ENCODE data around the gene LFNG.

Gene LFNG

DNA sequence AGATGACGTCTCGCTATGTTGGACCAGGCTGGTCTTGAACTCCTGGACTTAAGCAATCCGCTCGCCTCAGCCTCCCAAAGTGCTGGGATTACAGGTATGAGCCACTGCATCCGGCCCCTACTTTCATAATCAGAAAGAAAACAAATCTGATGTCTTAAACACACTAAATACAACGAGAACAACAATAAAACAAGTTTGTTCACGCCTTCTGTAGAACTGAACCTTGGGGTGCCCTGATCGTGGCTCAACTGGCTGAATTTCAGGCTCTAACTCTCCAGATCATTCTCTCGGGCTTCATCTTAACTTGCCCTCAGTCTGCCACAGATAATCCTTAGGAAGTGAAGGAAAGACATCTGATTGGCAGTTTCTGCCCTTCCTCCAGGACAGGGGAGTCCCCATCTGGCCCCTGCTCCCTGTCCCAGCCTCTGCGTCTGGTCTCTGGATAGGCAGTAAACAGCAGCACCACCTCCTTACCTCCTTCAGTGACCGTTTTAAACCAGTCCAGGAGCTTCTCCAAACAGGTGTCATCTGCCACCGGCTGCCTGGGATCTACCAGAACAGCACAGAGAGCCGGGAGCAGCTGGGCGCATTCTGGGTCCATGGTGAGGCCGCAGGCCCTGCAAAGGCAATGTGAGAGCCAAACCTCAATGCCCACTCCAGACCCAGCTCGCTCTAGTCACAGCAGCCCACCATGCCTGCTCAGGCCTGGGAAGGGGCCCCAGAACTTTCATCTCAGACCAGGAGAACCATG lies 34.4 kb downstream of the LFNG start:
- Histone ChIP-seq H3K36me3 (ENCODE audit: low read depth) (peaks cover 26% of the 10 kb centered on the region), H3K27ac (ENCODE audit: poor library complexity, severe bottlenecking) (peak overlapping the region; percentile 79), H3K4me3 (ENCODE audit: severe bottlenecking) (peak overlapping the region; percentile 81), H3K9me3 (ENCODE audit: severe bottlenecking) (no peaks in the 10 kb centered on the region), H3K27me3 (ENCODE audit: insufficient read depth, poor library complexity, severe bottlenecking) (no peaks in the 10 kb centered on the region), H3K4me1 (ENCODE audit: insufficient read depth, poor library complexity, severe bottlenecking) (peaks cover 4% of the 10 kb centered on the region)
- DNase-seq (ENCODE audit: low spot score), result no peak
- ATAC-seq (ENCODE audit: low read depth), result peak; percentile 30
- TF ChIP-seq, protein P1, sequence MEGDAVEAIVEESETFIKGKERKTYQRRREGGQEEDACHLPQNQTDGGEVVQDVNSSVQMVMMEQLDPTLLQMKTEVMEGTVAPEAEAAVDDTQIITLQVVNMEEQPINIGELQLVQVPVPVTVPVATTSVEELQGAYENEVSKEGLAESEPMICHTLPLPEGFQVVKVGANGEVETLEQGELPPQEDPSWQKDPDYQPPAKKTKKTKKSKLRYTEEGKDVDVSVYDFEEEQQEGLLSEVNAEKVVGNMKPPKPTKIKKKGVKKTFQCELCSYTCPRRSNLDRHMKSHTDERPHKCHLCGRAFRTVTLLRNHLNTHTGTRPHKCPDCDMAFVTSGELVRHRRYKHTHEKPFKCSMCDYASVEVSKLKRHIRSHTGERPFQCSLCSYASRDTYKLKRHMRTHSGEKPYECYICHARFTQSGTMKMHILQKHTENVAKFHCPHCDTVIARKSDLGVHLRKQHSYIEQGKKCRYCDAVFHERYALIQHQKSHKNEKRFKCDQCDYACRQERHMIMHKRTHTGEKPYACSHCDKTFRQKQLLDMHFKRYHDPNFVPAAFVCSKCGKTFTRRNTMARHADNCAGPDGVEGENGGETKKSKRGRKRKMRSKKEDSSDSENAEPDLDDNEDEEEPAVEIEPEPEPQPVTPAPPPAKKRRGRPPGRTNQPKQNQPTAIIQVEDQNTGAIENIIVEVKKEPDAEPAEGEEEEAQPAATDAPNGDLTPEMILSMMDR (IDR thresholded peaks at IDR 0.05; ENCODE audit: poor library complexity, severe bottlenecking), result no peak

DNA sequence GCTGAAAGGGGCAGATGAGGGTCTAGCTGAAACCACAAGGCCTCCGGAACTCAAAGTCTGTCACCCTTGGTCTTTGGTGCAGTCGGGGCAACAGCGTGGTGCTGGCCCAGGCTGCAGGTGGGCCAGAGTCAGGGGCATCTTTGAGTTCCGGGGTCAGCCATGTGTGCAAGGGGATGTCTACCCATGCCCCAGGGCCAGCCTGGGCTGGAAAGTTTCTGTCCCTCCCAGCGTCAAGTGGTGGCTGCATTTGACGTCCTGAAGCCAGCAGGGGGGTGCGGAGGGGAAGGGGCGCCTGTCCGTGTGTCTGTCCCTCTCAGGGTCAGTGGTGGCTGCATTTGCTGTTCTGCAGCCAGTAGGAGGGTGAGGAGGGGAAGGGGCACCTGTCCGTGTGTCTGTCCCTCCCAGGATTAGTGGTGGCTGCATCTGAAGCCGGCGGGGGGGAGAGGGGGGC lies 35.1 kb downstream of the LFNG start:
- DNase-seq (ENCODE audit: low spot score), result peak; percentile 32
- peaks cover 4% of the 10 kb centered on the region for H3K4me1 ChIP-seq (ENCODE audit: insufficient read depth, poor library complexity, severe bottlenecking)
- H3K27me3 ChIP-seq (ENCODE audit: insufficient read depth, poor library complexity, severe bottlenecking), result no peaks in the 10 kb centered on the region
- peak overlapping the region; percentile 79 for H3K27ac ChIP-seq (ENCODE audit: poor library complexity, severe bottlenecking)
- TF ChIP-seq, protein P1 (IDR thresholded peaks at IDR 0.05; ENCODE audit: poor library complexity, severe bottlenecking), result no peak
- peaks cover 19% of the 10 kb centered on the region for H3K36me3 ChIP-seq (ENCODE audit: low read depth)
- H3K4me3 ChIP-seq (ENCODE audit: severe bottlenecking), result peak overlapping the region; percentile 81
- H3K9me3 ChIP-seq (ENCODE audit: severe bottlenecking), result no peaks in the 10 kb centered on the region
- ATAC-seq (ENCODE audit: low read depth), result peak; percentile 2; the same call in 1 of the 3 replicates

DNA sequence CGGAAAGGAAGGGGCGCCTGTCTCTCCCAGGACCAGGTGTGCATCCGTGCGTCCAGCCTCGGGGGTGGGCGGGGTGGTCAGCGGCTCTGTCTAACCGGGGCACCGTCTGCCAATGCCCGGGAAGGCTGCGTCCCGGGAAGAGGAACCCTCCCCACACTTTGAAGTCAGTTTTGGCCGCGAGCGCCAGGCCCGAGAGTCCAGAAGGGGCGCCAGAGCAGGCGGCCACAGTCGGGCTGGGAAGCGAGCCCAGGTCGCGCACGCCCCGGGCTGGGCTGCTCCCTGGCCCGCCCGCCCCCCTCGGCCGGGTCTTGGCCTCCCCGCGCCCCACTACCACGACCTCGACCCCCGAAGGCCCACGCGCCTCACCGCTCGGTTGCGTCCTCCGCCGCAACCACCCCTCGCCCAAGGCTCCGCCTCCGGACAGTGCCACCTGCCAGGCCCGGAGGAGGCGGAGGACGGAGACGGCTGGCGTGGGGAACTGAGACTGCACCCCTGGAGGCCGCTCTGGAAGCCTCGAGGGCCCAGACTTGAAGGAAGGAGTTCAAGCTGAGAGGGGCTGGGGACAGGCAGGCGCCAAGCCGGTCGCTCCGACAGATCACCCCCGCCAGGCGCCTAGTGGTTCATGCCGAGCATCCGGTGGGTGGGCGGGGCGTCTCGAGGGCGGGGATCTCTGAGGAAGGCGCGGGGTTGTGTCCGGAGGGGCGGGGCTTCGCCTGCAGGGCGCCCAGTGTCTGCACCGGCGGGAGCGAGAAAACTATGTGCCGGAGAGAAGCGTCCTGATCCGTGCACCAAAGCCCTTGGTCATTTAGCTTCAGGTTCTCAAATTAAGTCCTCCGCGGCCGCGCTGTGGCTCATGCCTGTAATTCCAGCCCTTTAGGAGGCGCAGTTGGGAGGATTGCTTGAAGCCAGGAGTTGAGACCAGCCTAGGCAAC lies 35.8 kb downstream of the LFNG start, which contains the start of gene BRAT1:
Gene BRAT1, minus strand, starts transcription at position 404 of the 932 bp plus-strand sequence. CDS start 1,093 bp downstream, outside the sequence.
- H3K9me3 ChIP-seq (ENCODE audit: severe bottlenecking), result no peaks in the 10 kb centered on the region
- peaks cover 4% of the 10 kb centered on the region for H3K4me1 ChIP-seq (ENCODE audit: insufficient read depth, poor library complexity, severe bottlenecking)
- TF ChIP-seq, protein P1 (IDR thresholded peaks at IDR 0.05; ENCODE audit: poor library complexity, severe bottlenecking), result peak; percentile 47
- no peaks in the 10 kb centered on the region for H3K27me3 ChIP-seq (ENCODE audit: insufficient read depth, poor library complexity, severe bottlenecking)
- H3K27ac ChIP-seq (ENCODE audit: poor library complexity, severe bottlenecking), result peak within 1 kb of the TSS; percentile 79
- peaks cover 17% of the 10 kb centered on the region for H3K36me3 ChIP-seq (ENCODE audit: low read depth)
- DNase-seq (ENCODE audit: low spot score) (peak; percentile 96), ATAC-seq (ENCODE audit: low read depth) (peak; percentile 74)
- H3K4me3 ChIP-seq (ENCODE audit: severe bottlenecking), result peak within 1 kb of the TSS; percentile 81

DNA sequence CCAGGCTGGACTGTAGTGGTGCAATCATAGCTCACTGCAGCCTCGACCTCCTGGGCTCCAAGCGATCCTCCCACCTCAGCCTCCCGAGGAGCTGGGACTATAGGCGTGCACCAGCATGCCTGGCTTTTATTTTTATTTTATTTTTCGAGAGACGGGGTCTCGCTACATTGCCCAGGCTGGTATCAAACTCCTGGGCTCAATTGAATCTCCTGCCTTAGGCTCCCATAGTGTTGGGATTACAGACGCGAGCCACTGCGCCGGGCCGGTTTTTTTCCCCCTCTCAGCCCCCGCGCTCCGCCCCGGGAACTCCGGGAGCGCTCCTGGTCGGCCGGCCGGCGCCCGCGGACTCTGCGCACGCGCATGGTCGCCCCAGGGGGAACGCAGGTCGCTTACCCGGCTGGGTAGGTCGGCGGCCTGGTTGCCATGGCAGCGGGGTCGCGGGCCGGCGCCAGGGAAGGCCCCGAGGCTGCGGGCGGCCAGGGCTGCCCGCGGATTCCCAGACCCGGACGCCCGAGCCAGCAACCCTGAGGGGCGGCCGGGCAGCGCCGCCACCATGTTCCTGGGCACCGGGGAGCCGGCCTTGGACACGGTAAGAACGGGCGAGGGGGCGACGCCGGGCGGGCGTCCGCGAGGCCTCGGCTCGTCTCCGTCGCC lies 39.2 kb downstream of the LFNG start, which contains the start of gene IQCE:
Gene IQCE, plus strand, starts transcription at position 351 of the 654 bp plus-strand sequence. Its CDS starts 203 bp downstream, at position 554.
- peak within 1 kb of the TSS; percentile 33 for H3K27ac ChIP-seq (ENCODE audit: poor library complexity, severe bottlenecking)
- TF ChIP-seq, protein P1 (IDR thresholded peaks at IDR 0.05; ENCODE audit: poor library complexity, severe bottlenecking), result no peak
- H3K9me3 ChIP-seq (ENCODE audit: severe bottlenecking), result no peaks in the 10 kb centered on the region
- peak within 1 kb of the TSS; percentile 93 for H3K4me3 ChIP-seq (ENCODE audit: severe bottlenecking)
- DNase-seq (ENCODE audit: low spot score) (peak; percentile 91), ATAC-seq (ENCODE audit: low read depth) (peak; percentile 31)
- no peaks in the 10 kb centered on the region; the same call in 1 of the 2 replicates for H3K36me3 ChIP-seq (ENCODE audit: low read depth)
- no peaks in the 10 kb centered on the region for H3K4me1 ChIP-seq (ENCODE audit: insufficient read depth, poor library complexity, severe bottlenecking)
- no peaks in the 10 kb centered on the region for H3K27me3 ChIP-seq (ENCODE audit: insufficient read depth, poor library complexity, severe bottlenecking)

All from RWPE2 (cell line).